ENCODE results near the gene CLDN1.

DNA sequence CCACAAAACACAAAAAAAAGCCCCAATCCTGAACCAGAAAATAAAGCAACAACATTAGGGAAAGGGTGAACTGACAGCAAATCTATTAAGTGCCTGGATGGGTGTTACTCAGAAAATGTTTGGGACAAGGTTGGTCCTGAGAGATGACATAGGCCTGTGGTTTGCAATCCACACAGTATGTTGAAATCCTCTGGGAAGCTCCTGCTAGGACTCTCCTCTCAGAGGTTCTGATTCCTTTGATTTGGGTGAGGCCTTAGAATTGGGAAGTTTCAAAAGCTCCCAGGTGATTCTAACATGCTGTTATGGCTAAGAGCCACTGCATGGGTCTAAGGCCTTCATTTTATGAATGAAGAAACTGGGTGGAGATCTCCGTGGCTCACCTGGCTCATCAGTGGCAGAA lies 18.4 kb downstream of the CLDN1 start:
- TF ChIP-seq, protein P1, sequence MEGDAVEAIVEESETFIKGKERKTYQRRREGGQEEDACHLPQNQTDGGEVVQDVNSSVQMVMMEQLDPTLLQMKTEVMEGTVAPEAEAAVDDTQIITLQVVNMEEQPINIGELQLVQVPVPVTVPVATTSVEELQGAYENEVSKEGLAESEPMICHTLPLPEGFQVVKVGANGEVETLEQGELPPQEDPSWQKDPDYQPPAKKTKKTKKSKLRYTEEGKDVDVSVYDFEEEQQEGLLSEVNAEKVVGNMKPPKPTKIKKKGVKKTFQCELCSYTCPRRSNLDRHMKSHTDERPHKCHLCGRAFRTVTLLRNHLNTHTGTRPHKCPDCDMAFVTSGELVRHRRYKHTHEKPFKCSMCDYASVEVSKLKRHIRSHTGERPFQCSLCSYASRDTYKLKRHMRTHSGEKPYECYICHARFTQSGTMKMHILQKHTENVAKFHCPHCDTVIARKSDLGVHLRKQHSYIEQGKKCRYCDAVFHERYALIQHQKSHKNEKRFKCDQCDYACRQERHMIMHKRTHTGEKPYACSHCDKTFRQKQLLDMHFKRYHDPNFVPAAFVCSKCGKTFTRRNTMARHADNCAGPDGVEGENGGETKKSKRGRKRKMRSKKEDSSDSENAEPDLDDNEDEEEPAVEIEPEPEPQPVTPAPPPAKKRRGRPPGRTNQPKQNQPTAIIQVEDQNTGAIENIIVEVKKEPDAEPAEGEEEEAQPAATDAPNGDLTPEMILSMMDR (conservative IDR thresholded peaks at IDR 0.05; ENCODE audit: low read length), result no peak
- TF ChIP-seq EZH2phosphoT487 (IDR thresholded peaks at IDR 0.05; ENCODE audit: borderline replicate concordance), result no peak

Data from Loucy (cell line).